ENCODE results near the gene SEH1L.

GRCh38 chr18:12922266-12922665, 25.5 kb upstream of the SEH1L start:
- TF ChIP-seq, protein P1, sequence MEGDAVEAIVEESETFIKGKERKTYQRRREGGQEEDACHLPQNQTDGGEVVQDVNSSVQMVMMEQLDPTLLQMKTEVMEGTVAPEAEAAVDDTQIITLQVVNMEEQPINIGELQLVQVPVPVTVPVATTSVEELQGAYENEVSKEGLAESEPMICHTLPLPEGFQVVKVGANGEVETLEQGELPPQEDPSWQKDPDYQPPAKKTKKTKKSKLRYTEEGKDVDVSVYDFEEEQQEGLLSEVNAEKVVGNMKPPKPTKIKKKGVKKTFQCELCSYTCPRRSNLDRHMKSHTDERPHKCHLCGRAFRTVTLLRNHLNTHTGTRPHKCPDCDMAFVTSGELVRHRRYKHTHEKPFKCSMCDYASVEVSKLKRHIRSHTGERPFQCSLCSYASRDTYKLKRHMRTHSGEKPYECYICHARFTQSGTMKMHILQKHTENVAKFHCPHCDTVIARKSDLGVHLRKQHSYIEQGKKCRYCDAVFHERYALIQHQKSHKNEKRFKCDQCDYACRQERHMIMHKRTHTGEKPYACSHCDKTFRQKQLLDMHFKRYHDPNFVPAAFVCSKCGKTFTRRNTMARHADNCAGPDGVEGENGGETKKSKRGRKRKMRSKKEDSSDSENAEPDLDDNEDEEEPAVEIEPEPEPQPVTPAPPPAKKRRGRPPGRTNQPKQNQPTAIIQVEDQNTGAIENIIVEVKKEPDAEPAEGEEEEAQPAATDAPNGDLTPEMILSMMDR (IDR thresholded peaks at IDR 0.05; ENCODE audit: poor library complexity, severe bottlenecking), result no peak
- TF ChIP-seq POLR2AphosphoS5 (IDR thresholded peaks at IDR 0.05), result no peak
- no peak for TF ChIP-seq RAD21 (conservative IDR thresholded peaks at IDR 0.05)
- no peak for TF ChIP-seq MXI1 (conservative IDR thresholded peaks at IDR 0.05; ENCODE audit: poor library complexity, severe bottlenecking)
- no peak for TF ChIP-seq EZH2 (IDR thresholded peaks at IDR 0.05; ENCODE audit: borderline replicate concordance, insufficient read depth, low read length, poor library complexity, severe bottlenecking)

Data from neural cell (in vitro differentiated cells).